GM18498 (cell line): ENCODE results near the gene C10orf62.

Experiments used
- ATAC-seq: cut with Tn5 transposase; IDR thresholded peaks from one replicate; pipeline ENCODE4 v1.9.1; 2021; ENCODE audit warnings: mild to moderate bottlenecking, moderate library complexity; ENCODE audit not compliant: unreplicated experiment

C10orf62 gene

DNA sequence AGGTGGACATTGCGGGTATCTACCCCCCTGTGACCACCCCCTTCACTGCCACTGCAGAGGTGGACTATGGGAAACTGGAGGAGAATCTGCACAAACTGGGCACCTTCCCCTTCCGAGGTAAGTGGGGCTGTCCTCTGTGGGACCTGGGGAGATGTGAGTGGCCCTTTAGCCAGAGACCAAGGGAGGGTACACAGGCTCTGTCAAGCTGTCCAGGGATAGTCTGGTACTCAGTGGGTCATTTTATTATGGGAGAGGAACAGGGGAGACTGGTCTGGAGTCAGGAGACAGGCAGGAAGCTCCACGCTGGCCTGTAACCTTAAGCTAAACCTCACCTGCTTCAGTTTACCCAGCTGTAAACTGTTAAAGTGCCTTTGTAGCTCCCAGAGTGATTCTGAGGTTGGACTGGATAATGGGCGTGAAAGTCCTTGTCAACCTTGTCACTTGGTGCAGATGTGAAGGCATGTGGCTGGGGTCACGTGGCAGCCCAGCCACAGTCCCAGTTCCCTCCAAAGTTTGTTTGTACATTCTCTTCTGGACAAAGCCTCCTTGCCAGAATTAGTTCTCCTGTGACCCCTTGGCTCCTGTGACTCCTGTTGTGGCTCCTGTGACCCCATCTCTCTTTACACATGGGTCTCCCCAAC is 4.6 kb upstream of the C10orf62 start:
- ATAC-seq = no peak

DNA sequence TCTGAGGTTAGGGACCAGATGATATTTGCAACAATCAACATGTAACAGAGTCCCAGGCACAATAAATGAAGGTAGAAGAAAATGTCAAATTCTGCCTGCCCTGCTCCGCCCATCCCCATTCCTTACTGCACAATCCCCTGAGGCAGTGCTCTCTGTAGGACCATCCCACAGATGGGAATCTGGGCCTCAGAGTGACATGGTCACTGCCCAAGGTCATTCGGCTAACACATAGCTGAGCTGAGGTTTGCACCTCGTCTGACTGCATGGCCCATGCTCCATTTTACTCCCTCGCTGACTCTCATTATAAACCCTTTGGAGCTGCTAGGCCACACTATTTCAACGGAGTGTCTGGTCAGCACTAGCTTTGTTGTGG is 4.1 kb upstream of the C10orf62 start:
- ATAC-seq = no peak

DNA sequence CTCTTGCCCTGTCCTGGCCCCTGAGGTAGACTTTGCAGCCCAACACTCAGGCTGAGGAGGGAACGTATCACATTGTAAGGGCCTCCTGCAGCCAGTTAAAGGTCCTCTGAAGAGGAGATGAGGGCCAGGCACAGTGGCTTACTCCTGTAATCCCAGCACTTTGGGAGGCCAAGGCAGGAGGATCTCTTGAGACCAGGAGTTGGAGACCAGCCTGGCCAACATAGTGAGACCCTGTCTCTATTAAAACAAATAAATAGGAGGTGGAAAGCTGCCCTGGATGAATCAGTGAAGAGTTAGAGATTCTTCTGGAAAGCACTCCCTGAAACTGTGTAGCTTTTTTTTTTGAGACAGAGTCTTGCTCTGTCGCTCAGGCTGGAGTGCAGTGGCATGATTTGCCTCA is 2.3 kb upstream of the C10orf62 start:
- no peak for ATAC-seq

DNA sequence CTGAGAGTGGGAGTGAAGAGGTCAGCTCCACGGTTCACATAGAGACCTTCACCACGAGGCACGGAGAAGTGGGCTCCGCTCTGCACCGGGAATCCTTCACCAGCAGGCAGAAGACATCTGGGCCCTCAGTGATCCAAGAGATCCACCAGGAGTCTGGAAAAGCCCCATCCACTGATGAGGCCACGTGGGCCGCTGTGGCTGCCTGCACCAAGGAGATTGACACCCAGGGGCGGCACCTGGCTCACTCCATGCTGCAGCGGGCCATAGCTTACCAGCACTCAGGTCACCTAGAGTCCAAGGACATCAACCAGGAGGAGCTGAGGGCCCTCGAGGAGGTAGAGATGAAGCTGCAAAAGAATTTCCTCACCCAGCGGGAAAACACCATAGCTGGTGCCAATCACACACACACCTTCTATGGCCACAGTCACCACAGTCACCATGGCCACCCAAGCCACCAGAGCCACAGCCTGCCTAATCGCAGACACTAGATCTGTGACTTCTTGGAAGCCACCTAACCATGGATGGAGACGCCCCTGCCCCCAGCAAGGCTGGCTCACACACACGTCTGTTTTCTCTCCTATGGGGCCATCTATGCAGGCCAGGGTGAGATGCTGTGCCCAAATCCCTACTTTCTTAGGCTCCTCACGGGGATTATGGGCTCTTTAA is 694 bp downstream of the C10orf62 start:
- no peak for ATAC-seq

DNA sequence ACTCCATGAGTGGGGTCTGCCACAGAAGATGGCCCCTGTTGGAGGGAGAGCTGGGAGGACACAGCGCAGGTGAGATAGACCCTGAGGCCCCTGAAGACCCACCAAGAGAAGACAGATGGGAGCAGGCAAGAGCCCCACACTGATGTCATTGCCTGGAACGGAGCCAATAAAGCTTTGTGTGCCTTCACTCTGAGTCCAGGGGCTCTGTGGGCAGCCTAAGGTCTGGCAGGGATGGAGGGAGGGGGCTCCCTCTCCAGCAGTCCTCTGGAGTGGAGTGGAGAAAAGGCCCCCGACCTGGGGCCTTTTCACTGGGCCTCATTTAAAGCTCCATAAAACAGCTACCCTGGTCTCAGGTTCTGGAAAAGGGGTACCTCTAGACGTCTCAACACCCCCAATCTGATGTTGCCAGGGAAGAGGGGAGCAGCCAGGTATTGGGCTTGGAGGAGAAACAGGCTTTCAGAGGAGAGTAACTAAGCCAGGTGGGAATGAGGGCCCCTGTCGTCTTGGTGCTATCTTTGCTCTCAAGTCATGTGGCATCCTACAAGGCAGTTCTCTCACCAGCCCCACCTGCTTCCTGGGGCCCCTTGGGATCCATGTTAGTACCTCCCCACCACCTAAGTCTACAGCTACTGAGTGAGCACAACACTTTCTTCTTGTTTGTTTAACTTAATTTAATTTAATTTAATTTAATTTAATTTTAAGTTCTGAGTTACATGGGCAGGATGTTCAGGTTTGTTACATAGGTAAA is 1.4 kb downstream of the C10orf62 start:
- ATAC-seq = no peak

DNA sequence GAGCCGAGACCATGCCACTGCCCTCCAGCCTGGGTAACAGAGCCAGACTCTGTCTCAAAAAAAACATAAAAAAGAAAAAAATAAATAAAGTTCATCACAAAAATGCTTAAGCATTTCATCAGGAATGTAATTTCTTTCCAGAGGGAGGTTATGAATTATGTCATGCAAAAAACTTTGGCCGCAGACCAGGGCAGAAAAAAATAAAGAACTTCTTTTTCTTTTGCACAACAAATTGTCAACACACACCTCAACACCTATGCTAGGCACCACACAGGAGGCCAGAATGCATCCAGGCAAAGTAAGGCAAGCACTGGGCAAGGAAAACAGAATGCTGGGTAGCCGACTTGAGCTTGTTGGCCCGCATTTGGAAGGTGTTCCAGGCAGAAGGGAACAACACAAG is 3.9 kb downstream of the C10orf62 start:
- no peak for ATAC-seq

DNA sequence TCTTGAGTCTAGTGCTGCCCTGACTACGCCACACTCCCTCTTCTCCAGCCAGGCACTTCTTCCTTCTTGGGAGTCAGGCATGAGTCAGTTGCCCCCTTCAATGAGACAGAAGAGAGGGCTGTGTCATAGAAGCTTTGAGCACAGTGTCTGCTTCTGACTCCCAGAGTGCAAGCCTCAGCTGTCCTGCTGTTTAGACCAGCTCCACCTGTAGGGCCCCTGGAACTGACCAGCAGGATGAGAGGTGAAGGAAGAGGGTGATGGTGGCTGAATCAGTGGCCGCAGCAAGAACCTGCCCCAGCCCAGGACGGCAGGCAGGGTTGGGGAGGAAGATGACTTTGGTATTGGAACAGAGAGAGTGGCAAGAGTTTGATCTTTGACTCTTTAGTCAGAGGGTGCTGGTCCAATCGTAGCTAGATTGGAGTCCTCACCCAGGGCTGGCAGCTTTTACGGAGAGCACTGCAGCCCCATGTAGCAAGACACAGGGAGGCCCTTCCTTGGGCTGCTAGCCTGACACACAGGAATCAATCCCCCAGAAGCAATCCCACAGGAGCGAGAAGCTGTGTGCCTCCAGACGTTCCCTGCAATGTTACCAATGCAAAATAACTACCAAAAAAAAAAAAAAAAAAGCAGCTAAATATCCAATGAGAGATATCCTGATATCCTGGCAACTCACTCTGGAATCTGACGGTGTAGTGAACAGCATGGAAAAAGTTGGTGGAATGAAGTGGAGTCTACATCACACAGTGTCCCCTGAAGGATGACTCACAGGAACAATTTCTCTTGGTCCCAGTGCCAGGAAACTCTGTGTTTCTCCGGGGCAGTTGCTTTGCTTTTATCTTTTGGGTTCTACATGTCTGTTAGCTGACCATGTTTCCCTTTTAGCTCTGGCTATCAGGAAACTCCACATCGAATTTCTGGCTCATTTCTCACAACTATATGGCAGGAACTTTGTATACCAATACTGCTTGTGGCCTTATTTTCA is 6.9 kb downstream of the C10orf62 start:
- ATAC-seq = no peak

DNA sequence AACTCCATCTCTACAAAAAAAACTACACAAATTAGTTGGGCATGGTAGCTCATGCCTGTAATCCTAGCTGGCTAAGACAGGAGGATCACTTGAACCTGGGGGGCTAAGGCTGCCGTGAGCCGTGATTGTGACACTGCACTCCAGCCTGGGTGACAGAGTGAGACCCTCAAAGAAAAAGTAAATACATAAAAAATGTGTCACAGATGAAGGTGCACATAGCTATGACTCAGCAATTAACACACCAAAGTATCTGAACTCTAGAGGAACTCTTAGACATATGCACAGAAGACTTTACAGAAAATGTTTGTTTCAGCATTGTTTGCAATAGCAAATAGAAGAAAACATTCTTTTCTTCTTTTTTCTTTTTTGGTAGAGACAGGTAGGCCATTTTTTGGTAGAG is 8.3 kb downstream of the C10orf62 start:
- ATAC-seq = no peak

DNA sequence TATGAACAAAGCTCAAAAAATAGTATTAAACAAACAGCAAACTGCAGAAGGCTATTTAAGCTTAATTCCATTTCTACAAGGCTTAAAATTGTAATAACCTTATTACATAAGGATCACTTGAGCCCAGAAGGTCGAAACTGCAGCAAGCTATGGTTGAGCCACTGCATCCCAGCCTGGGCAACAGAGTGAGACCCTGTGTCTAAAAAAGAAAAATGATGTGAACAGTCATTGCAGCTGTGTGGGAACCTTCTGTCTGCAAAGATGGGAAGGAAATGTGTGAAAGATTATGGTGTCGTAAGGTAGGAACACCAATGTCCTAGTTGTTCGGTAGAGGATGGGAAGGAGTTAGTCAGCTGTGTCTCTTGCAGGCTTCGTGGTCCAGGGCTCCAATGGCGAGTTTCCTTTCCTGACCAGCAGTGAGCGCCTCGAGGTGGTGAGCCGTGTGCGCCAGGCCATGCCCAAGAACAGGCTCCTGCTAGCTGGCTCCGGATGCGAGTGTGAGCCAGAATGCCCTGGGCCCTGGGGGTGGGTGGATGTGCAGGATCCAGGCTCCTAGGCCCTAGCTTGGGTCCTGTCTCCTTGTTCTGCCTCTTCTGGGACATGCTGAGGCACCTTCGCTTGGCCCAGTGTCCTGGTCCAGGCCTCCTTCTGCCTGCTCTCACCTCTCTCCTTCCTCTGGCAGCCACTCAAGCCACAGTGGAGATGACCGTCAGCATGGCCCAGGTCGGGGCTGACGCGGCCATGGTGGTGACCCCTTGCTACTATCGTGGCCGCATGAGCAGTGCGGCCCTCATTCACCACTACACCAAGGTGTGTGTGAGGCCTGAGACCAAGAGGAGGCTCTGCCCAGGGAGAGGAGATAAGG is 9.1 kb downstream of the C10orf62 start:
- no peak for ATAC-seq

DNA sequence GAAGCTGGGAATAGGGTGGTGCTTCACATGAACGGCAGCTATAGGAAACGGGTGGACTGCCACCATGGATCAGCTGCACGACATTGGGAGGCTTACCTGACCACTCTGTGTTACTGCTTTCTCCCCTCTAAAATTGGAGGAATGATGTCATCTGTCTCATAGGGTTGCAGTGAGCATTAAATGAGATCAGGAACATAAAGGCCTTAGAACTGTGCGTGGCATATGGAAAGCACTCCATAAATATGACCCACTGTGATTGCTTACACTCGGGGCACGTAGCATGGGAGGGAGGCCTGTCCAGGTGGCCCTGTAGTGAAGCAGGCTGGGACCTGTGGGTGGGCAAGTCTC is 9.7 kb downstream of the C10orf62 start:
- no peak for ATAC-seq

DNA sequence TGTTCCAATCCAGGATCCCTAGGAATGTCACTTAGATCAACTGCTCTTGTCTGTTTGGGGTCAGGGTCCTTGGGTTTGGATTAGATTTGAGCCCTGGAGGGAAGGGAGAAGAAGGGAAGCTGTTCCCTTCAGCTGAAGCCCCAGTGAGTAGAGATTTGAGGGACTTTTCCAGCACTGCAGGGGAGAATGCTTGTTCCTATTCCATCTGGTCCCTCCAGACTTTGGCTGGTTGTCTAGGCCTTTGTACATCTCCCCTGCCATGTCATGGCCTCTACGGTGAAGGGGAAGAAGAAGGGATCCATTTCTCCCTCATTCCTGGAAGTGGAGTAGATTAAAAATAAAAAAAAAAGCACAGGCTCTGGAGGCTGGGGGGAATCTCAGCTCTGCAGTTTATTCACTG is 11.1 kb downstream of the C10orf62 start:
- ATAC-seq = no peak

DNA sequence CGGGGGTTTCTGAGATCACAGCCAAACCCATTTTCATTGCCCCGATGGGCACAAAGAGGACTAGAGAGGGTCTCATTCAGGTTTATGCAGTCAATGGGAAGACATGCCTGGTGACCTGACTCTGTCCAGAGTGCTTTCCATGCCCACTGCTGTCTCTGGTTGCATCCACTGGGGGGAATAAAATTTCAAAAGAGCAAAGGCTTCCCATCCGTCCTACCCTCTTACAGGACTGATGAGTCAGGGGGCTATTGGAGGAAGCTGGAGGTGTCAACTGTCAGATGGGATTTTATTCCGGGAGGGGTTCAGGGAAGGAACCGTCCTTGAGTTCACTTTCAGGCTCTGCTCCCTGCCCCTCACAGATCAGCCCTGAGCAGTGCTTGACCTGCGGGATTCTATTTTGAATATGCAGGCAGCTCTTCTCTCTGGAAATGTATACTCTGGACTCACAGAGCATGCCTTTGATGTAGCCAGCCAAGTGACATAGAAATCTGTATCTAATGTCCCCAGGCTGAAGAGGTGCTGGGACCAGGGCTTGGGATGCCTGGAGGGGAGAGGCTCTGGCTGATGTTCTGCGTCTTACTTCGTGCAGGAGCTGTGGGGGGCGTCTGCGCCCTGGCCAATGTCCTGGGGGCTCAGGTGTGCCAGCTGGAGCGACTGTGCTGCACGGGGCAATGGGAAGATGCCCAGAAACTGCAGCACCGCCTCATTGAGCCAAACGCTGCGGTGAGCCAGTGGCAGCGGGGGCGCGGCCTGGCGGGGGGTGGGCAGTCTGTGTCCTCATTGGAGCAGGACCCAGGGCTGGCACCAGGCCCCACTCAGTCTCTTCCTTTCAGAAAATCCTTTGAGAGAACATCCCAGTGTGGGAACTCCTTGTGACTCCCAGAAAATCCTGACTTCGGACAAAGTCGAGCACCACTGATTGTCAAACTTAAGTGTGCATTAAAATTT is 12.0 kb downstream of the C10orf62 start:
- ATAC-seq = no peak

DNA sequence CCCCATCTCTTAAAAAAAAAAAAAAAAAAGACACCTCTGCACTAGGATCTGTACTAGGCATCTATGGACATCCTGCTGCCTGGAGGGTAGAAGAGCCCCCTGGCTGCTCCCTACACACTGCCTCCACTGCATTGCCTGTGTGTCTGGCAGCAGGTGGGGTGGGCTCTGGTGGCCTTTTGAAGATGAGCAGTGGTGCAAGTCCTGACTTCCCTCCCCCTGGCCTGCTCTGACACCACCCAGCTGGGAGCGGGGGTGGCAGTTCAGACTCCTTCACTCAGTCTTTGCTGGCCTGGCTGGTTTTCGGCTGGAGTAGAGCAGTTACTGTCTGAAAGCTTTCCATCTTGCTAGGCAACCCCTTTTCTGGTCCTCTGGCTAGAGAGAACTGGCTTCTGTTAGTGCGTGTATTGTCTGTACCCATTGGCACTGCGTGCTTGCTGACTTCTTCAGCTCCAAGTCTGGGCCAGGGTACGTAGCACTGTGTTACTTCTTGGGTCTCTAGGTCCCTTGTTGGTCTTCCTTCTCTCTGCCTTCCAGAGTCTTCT is 17.6 kb downstream of the C10orf62 start:
- no peak for ATAC-seq

DNA sequence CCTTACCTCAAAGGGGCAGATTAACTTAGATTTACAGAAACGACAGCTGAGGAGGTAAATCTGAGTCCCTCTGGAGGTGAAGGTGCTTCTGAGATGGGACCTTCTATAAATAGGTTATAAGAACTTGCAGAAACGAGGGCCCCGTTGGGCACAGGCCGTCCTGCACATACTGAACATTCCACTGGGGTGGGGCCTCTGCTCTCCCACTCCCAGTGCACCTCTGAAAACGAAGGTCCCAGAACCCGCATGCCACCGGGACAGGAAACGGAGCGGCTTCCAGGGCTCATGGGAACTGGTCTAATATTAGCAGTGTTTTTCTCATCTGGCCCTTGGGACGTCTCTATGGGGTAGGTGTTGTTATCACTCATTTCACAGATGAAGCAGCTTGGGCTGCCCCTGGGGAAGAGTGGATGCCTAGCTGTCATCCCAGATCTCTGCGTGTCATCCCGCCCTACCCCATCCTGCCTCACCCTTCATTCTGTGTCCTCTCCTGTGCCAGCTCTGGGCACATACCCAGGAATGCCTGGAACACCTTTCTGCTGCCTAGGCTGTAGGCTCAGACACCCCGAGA is 19.6 kb downstream of the C10orf62 start:
- no peak for ATAC-seq

DNA sequence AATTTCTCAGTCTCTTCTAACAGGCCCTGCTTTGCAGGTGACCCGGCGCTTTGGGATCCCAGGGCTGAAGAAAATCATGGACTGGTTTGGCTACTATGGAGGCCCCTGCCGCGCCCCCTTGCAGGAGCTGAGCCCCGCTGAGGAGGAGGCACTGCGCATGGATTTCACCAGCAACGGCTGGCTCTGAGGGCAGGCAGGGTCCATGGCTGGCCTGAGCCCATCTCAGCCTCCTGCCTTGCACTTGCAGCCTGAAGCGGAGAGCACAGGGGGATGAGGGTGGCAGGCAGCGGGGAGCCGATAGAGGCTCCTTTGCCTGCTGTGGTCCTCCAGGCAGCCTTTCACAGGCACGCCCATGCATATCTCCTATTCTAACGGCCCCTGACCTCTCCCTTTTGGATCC is 22.0 kb downstream of the C10orf62 start:
- ATAC-seq = no peak

DNA sequence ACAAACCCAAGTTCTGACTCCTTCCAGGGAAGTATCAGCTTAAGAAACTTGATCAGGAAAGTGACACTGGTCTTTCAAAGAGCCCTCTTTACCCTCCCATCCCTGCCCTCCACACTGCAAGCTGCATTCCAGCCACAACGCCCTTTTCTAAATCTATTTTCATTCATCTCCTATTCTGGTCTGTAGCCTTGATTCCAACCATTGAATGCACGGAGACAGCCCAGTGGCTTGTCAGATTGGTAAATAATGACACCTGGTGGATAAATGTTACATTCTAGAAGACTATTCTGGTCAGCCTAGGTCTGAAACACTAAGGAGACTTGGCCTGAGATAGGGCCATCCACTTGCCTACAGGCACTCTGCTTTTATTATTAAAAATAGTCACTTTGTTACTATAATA is 22.9 kb downstream of the C10orf62 start:
- ATAC-seq = no peak

DNA sequence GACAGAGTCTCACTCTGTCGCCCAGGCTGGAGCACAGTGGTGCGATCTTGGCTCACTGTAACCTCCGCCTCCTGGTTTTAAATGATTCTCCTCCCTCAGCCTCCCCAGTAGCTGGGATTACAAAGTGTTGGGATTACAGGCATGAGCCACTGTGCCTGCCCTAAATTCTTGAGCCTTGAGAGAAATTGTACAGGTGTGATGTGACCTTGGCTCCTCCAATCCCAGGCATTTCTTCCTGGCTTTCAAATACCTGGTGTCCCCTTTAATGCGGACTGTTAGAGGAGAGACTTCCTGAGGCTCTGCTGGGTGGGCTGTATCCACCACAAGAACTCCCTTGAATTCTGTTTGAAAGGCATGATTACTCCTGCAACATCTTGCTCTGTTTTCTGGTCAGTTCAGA is 28.8 kb downstream of the C10orf62 start:
- ATAC-seq = no peak

DNA sequence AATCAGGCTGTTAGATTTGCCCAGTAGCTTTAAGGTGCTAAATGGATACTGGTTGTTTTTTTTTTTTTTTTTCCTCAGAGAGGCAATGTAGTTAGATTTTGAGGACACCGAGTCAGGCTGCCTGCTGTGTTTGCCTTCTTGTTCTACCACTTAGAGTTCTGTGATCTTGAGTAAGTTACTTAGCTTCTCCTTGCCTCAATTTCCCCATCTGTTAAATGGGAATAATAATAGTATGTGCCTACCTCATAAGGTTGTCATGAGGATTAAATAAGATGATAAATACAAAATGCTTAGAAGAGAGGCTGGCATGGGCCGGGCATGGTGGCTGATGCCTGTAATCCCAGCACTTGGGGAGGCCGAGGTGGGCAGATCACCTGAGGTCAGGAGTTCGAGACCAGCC is 29.2 kb downstream of the C10orf62 start:
- ATAC-seq = no peak

DNA sequence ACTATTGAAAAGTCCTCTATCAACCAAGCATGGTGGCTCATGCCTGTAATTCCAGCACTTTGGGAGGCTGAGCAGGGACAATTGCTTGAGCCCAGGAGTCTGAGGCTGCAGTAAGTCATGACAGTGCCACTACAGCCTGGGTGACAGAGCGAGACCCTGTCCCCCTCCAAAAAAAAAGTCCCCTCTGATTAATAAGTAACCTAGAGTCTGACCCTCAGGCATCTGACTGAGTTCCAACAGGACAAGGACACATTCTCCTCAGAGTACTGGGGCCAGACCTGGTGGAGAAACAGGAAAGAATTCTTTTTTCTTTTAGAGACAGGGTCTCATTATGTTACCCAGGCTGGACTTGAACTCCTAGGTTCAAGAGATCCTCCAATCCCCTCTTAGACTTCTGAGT is 33.8 kb downstream of the C10orf62 start:
- ATAC-seq = no peak
